GM20000 (cell line): Measurements from ENCODE around the gene SDC3.
A peak's percentile ranks its signal among the peaks of the same experiment; 100 is the strongest.
"Not testable (repeated sequence)": the region's sequence is repeated elsewhere in the genome, so short reads cannot be mapped to it uniquely, and the experiment has no call there.

Experiments
- DNase-seq: peaks from one replicate; pipeline ENCODE4 v3.0.0; 2012; ENCODE audit warnings: low spot score
- CTCF ChIP-seq: IDR thresholded peaks from 2 replicates; pipeline ENCODE4 v1.5.1; 2012; ENCODE audit warnings: mild to moderate bottlenecking, control low read depth; ENCODE audit errors: extremely low read depth, missing control alignments

SDC3 gene

GRCh38 chr1:30870035-30870434, 38.5 kb downstream of the SDC3 start:
- TF ChIP-seq CTCF: no peak
- no peak for DNase-seq

- no peak for TF ChIP-seq CTCF
- peak; percentile 49 for DNase-seq
Observed at GRCh38 chr1:30868833-30869435, 39.6 kb downstream of the SDC3 start.

- DNase-seq: not testable (repeated sequence)
Observed at GRCh38 chr1:30868057-30868456, 40.5 kb downstream of the SDC3 start.

- no peak for TF ChIP-seq CTCF
- DNase-seq: no peak
Observed at GRCh38 chr1:30867537-30867936, 41.0 kb downstream of the SDC3 start.

- no peak for TF ChIP-seq CTCF
- no peak for DNase-seq
Observed at GRCh38 chr1:30866594-30866993, 42.0 kb downstream of the SDC3 start.

GRCh38 chr1:30864681-30865080, 43.9 kb downstream of the SDC3 start:
- TF ChIP-seq CTCF: no peak
- DNase-seq: no peak

- no peak for DNase-seq
Observed at GRCh38 chr1:30863858-30864604, 44.5 kb downstream of the SDC3 start.

More at GRCh38 chr1:30863858-30864604, 44.5 kb downstream of the SDC3 start:
- no peak for TF ChIP-seq CTCF
